ENCODE results near the gene BUD13. TPM values are rescaled to one million over a fixed set of nuclear protein-coding genes. Genes with fewer than 3 reads are reported as not detected.

The BUD13 gene
- total and polyA plus RNA-seq, 10 of the 15 experiments (the other 5 are each of a cell fraction or from before 2014, with no cell fraction given), result 10.9 to 36.5 (median 24.7) TPM

DNA sequence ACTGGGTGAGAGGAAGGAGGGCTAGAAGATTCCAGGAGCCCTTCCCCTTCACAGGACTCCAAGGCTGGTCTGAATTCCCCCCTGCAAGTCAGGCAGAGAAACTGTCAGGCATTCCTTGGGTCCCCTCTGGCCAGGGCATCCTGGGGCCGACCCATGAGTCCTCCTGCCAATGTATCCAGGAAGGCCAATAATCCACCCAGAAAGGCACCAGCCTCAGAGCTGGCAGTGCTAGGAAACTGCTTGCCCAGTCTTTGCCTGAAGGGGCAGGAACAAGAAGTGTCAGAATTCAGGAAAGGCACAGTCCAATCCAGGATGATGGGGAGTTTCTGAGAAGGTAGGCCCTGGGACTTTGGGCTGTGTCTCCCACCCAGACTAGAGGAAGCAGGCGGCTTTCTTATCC lies 41.0 kb downstream of the BUD13 start (continued):
- TF ChIP-seq SMC3 (IDR thresholded peaks at IDR 0.05; ENCODE audit: borderline replicate concordance, low read length) (no peak), TAF1 (IDR thresholded peaks at IDR 0.05; ENCODE audit: borderline replicate concordance, low read depth, low read length) (no peak), HDAC6 (IDR thresholded peaks at IDR 0.05; ENCODE audit: unreplicated experiment) (no peak)
- TF ChIP-seq, protein P1, sequence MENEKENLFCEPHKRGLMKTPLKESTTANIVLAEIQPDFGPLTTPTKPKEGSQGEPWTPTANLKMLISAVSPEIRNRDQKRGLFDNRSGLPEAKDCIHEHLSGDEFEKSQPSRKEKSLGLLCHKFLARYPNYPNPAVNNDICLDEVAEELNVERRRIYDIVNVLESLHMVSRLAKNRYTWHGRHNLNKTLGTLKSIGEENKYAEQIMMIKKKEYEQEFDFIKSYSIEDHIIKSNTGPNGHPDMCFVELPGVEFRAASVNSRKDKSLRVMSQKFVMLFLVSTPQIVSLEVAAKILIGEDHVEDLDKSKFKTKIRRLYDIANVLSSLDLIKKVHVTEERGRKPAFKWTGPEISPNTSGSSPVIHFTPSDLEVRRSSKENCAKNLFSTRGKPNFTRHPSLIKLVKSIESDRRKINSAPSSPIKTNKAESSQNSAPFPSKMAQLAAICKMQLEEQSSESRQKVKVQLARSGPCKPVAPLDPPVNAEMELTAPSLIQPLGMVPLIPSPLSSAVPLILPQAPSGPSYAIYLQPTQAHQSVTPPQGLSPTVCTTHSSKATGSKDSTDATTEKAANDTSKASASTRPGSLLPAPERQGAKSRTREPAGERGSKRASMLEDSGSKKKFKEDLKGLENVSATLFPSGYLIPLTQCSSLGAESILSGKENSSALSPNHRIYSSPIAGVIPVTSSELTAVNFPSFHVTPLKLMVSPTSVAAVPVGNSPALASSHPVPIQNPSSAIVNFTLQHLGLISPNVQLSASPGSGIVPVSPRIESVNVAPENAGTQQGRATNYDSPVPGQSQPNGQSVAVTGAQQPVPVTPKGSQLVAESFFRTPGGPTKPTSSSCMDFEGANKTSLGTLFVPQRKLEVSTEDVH (IDR thresholded peaks at IDR 0.05; ENCODE audit: low read depth, partially characterized antibody), result no peak

DNA sequence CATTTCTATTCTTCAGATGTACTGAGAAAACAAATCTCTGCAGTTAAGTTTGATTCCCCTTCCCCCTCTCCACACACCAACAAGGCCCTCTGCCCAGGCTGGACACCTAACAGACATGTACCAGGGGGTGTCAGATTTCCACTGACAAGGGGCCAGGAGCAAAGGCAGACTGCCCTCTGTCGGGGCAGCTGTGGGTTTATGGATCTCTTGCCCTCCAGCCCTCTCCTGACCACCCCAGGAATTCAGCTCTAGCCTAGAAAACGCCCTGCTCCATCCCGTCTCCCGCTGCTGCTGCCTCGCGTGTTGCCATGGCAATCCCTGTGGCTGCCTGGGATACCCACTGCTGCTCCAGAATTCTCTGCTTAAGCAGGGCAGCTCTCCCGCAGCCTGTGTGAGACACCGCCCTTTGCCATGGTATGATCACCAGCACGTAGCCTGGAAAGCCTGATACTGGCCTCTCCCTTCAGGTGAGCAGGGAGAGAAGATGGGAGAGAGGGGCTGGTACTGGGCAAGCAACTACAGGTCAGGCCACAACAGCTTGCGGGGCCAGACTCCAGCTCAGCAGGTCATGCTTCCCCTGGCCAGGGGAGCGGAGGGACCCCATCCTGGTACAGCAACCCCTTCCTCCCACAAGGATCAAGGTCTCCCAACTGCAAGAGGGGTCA lies 41.6 kb downstream of the BUD13 start:
- DNase-seq (ENCODE audit: low read depth, low spot score) (no peak), FAIRE-seq (no peak), ATAC-seq (no peak)
- Histone ChIP-seq H3K36me3 (ENCODE audit: control insufficient read depth in 2 of 2, insufficient read depth in 2 of 2, low read length in 1 of 2) (no peaks in the 10 kb centered on the region), H3K4me3 (no peak overlapping the region), H3K79me2 (ENCODE audit: control insufficient read depth, insufficient read depth, low read length) (no peaks in the 10 kb centered on the region), H3K4me1 (ENCODE audit: control insufficient read depth, insufficient read depth, low read length) (peaks cover 16% of the 10 kb centered on the region), H3K27me3 (replicated peaks in 1 of 2; ENCODE audit: control insufficient read depth in 2 of 2, insufficient read depth in 2 of 2, low read length in 1 of 2) (no peaks in the 10 kb centered on the region; a peak in 1 of 4 replicates), H3K4me2 (ENCODE audit: control insufficient read depth, insufficient read depth) (no peak overlapping the region), H2AFZ (ENCODE audit: control insufficient read depth, low read depth, low read length) (no peak overlapping the region), H3K27ac (ENCODE audit: control insufficient read depth, insufficient read depth) (no peak overlapping the region), H4K20me1 (ENCODE audit: control insufficient read depth, insufficient read depth) (no peaks in the 10 kb centered on the region), H3K9ac (ENCODE audit: control insufficient read depth, insufficient read depth, low read length) (no peak overlapping the region), H3K9me3 (replicated peaks; ENCODE audit: control insufficient read depth, insufficient read depth, low read length) (no peaks in the 10 kb centered on the region)
- SMC1A ChIA-PET (ENCODE audit: uncharacterized antibody, unreplicated experiment), result no interaction called here
- in situ Hi-C loops (cut with MboI), result no loop called here
- RAD21 ChIA-PET (ENCODE audit: unreplicated experiment), result interaction anchor here (2.2 kb wide), 1 partner anchor 375 kb away, joined by 11 read pairs; no protein-coding TSS in a partner anchor
- CTCF ChIA-PET, result interaction anchor here (0.6 to 5.9 kb wide), 4 partner anchors 12 to 104 kb away, joined by 4 to 58 read pairs (median 36); no protein-coding TSS in a partner anchor
- POLR2A ChIA-PET, result no interaction called here
- no peak for TF ChIP-seq MYB (IDR thresholded peaks at IDR 0.05; ENCODE audit: borderline replicate concordance, low read depth, low read length)
- no peak for TF ChIP-seq SIX5 (IDR thresholded peaks at IDR 0.05; ENCODE audit: low read depth, low read length, severe bottlenecking)
- no peak for TF ChIP-seq REST (IDR thresholded peaks at IDR 0.05; ENCODE audit: low read depth, low read length)
- TF ChIP-seq EGR1 (IDR thresholded peaks at IDR 0.05; ENCODE audit: borderline replicate concordance in 1 of 2, low read depth in 2 of 2, low read length in 2 of 2), result no peak
- TF ChIP-seq STAT3 (IDR thresholded peaks at IDR 0.05; ENCODE audit: low read depth, low read length), result no peak
- TF ChIP-seq SMAD5 (IDR thresholded peaks at IDR 0.05; ENCODE audit: low read depth), result no peak
- no peak for TF ChIP-seq GATAD2B (conservative IDR thresholded peaks at IDR 0.05; ENCODE audit: low read depth)
- no peak for TF ChIP-seq MYC (IDR thresholded peaks at IDR 0.05; ENCODE audit: insufficient read depth, insufficient read length, insufficient replicate concordance, low read length, severe bottlenecking)
- TF ChIP-seq CREB1 (IDR thresholded peaks at IDR 0.05; ENCODE audit: low read depth), result no peak
- no peak for TF ChIP-seq POLR2AphosphoS2 (IDR thresholded peaks at IDR 0.05; ENCODE audit: low read depth, low read length)
- no peak for TF ChIP-seq RUNX3 (IDR thresholded peaks at IDR 0.05; ENCODE audit: low read length)
- no peak for TF ChIP-seq IKZF1 (conservative IDR thresholded peaks at IDR 0.05)
- no peak for TF ChIP-seq CHD1 (IDR thresholded peaks at IDR 0.05; ENCODE audit: low read depth, low read length)
- BruUV-seq (replicated peaks), result no TSS peak
- WGBS (ENCODE audit: insufficient coverage, insufficient replicate concordance, low lambda C conversion rate, missing lambda C conversion rate), result 76% methylated on average over 10 of the region's 11 CpGs
- intact Hi-C loops (cut with micrococcal nuclease; ENCODE audit: unreplicated experiment), result no loop called here
